ENCODE results near the gene PPFIA3. TPM values are rescaled to one million over a fixed set of nuclear protein-coding genes. Genes with fewer than 3 reads are reported as not detected.

PPFIA3 gene
- total RNA-seq, 1 experiment from 2014 or later, result 19.1 TPM

DNA sequence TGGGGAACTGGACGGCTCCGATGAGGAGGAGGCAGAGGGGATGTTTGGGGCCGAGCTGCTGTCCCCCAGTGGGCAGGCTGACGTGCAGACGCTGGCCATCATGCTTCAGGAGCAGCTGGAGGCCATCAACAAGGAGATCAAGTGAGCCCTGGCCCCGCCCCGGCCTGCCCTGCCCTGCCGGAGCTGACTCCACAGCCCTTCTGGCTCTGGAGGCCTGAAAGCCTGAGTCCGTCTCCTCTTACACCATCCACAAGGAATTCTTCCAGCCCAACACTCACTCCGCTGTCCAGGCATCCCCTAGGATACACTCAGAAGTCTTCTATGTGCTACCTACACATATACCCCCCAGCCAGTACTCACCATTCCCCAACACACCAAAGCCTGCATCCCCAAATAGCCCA is 17.4 kb downstream of the PPFIA3 start:
- Mint-ChIP-seq H3K36me3 (ENCODE audit: insufficient read depth in 1 of 3, low read depth in 3 of 3) (peaks cover 34 to 42% (median 39%) of the 10 kb centered on the region in 3 experiments), H3K27ac (no peak overlapping the region), H3K9me3 (peaks cover 0 to 3% of the 10 kb centered on the region in 2 experiments; a peak in 1 of 5 replicates), H3K4me1 (peaks cover 20 to 40% of the 10 kb centered on the region in 2 experiments), H3K27me3 (ENCODE audit: low read depth) (peaks cover 3% of the 10 kb centered on the region), H3K4me3 (no peak overlapping the region)
- H2BK15ac ChIP-seq (ENCODE audit: low read depth, low read length), result no peak overlapping the region
- H4K20me1 ChIP-seq (ENCODE audit: control insufficient read depth, insufficient read depth, insufficient read length), result no peaks in the 10 kb centered on the region
- no peak overlapping the region for H4K91ac ChIP-seq (ENCODE audit: insufficient read length, low read depth, low read length)
- H3K9ac ChIP-seq (ENCODE audit: extremely low read depth, insufficient read length, low read length), result no peak overlapping the region
- no CpG with 5 or more reads among the region's 10 CpGs for WGBS (ENCODE audit: extremely low coverage, insufficient read length, low lambda C conversion rate)
- no peak overlapping the region for H2BK5ac ChIP-seq (ENCODE audit: insufficient read length, low read length)
- H3K27me3 ChIP-seq (ENCODE audit: insufficient read depth, low read length), result no peaks in the 10 kb centered on the region
- H3K79me2 ChIP-seq (ENCODE audit: insufficient read depth, low read length), result no peaks in the 10 kb centered on the region
- TF ChIP-seq CTCF (conservative IDR thresholded peaks at IDR 0.05), result no peak
- no peaks in the 10 kb centered on the region for H3K79me1 ChIP-seq (ENCODE audit: insufficient read depth, low read depth, low read length, poor library complexity, severe bottlenecking)
- no peak overlapping the region for H3K18ac ChIP-seq (ENCODE audit: insufficient read length, low read depth, low read length)
- no peak overlapping the region for H2BK12ac ChIP-seq (ENCODE audit: insufficient read length, low read depth, low read length)
- no peak overlapping the region for H2AK5ac ChIP-seq (ENCODE audit: insufficient read length, low read length)
- H3K9me3 ChIP-seq (ENCODE audit: control insufficient read depth, low read depth, low read length), result no peaks in the 10 kb centered on the region
- H4K8ac ChIP-seq (replicated peaks; ENCODE audit: insufficient read length, low read depth, low read length), result no peak overlapping the region
- no peak overlapping the region for H3K23ac ChIP-seq (ENCODE audit: insufficient read length, low read depth, low read length)
- DNase-seq, result no peak
- no peak overlapping the region for H3K4me2 ChIP-seq (ENCODE audit: insufficient read depth, insufficient read length, low read length)
- H3K4ac ChIP-seq (ENCODE audit: low read depth, low read length), result no peak overlapping the region
- H3K56ac ChIP-seq (ENCODE audit: insufficient read length, low read depth, low read length), result no peak overlapping the region
- no peak overlapping the region for H2BK20ac ChIP-seq (ENCODE audit: low read depth, low read length, poor library complexity, severe bottlenecking)
- H3K14ac ChIP-seq (ENCODE audit: insufficient read depth, low read length), result no peak overlapping the region
- H2AFZ ChIP-seq (ENCODE audit: low read length), result no peak overlapping the region
- peaks cover 3% of the 10 kb centered on the region for H3K23me2 ChIP-seq (ENCODE audit: insufficient read length, low read depth, low read length, poor library complexity, severe bottlenecking)
- H3K4me1 ChIP-seq (ENCODE audit: insufficient read depth, low read length), result no peaks in the 10 kb centered on the region; the same call in 1 of the 2 replicates
- H4K5ac ChIP-seq (ENCODE audit: insufficient read length, low read depth, low read length), result no peak overlapping the region
- H2BK120ac ChIP-seq (ENCODE audit: low read depth, low read length, poor library complexity, severe bottlenecking), result no peak overlapping the region
- H3T11ph ChIP-seq (ENCODE audit: low read length), result no peak overlapping the region
- no peak overlapping the region for H3K27ac ChIP-seq (ENCODE audit: insufficient read length, low read depth, low read length)
